Naive thymus-derived CD4-positive, alpha-beta T cell (primary cell): Measurements from ENCODE around the gene ANO1. TPM values are rescaled to one million over a fixed set of nuclear protein-coding genes. Genes with fewer than 3 reads are reported as not detected.

Experiments used
- ATAC-seq: fragments of 150-1000 bp; cut with Tn5 transposase; 2 replicates; pipeline ENCODE4 v1.10.0; 2021; ENCODE audit warnings: mild to moderate bottlenecking, moderate library complexity
- CTCF ChIA-PET: fragments of 350-600 bp; sonication (Branson Sonifier 250); formaldehyde crosslinking; loops from one replicate; lab custom pipeline; 2021; ENCODE audit warnings: antibody characterized with exemption; lab: Charles Lee
- POLR2A ChIA-PET: fragments of 350-600 bp; sonication (Branson Sonifier 250); formaldehyde crosslinking; loops from one replicate; lab custom pipeline; 2021; ENCODE audit warnings: antibody characterized with exemption, inconsistent platforms; lab: Charles Lee
- DNase-seq, 9 donors: peaks; one replicate each; pipeline versions ENCODE4 v3.0.0 to v3.0.0-alpha.2; 2020 to 2022; ENCODE audit warnings: mixed read lengths in 1 of 9
- H3K27ac ChIP-seq: one replicate; pipeline ENCODE4 v1.7.0; 2013; ENCODE audit warnings: mild to moderate bottlenecking, low read depth, low read length, moderate library complexity
- H3K27me3 ChIP-seq, 2 donors: one replicate each; pipeline ENCODE4 v1.7.0; 2013; ENCODE audit warnings: low read length in 2 of 2, mild to moderate bottlenecking in 2 of 2, moderate library complexity in 2 of 2; ENCODE audit not compliant: control insufficient read depth in 2 of 2, insufficient read depth in 2 of 2
- H3K36me3 ChIP-seq, 3 experiments: 1 replicate in 2 of 3; 2 replicates in 1 of 3; pipeline ENCODE4 v1.7.0; 2013; ENCODE audit warnings: low read length in 3 of 3, mild to moderate bottlenecking in 3 of 3, moderate library complexity in 1 of 3; ENCODE audit not compliant: insufficient read depth in 3 of 3, control insufficient read depth in 2 of 3
- H3K4me1 ChIP-seq, 2 donors: one replicate each; pipeline ENCODE4 v1.7.0; 2013; ENCODE audit warnings: low read length in 2 of 2, mild to moderate bottlenecking in 2 of 2, moderate library complexity in 1 of 2; ENCODE audit not compliant: control insufficient read depth in 2 of 2, insufficient read depth in 2 of 2
- H3K4me3 ChIP-seq: 2 replicates; pipeline ENCODE4 v1.7.0; 2013; ENCODE audit warnings: mild to moderate bottlenecking, low read length
- H3K9me3 ChIP-seq, 3 experiments: 1 replicate in 2 of 3; 2 replicates in 1 of 3; pipeline ENCODE4 v1.7.0; 2013; ENCODE audit warnings: low read length in 3 of 3; ENCODE audit not compliant: control insufficient read depth in 2 of 3
- H3K27ac Mint-ChIP-seq, 9 donors: one replicate each; pipeline ENCODE4 v1.8.0; 2020 to 2022; ENCODE audit warnings: mixed read lengths in 9 of 9, mild to moderate bottlenecking in 8 of 9, moderate library complexity in 5 of 9, inconsistent platforms in 2 of 9
- H3K27me3 Mint-ChIP-seq, 5 donors: one replicate each; pipeline ENCODE4 v1.8.0; 2021 to 2022; ENCODE audit warnings: mixed read lengths in 5 of 5, mild to moderate bottlenecking in 1 of 5
- H3K36me3 Mint-ChIP-seq, 5 donors: one replicate each; pipeline ENCODE4 v1.8.0; 2020 to 2022; ENCODE audit warnings: mixed read lengths in 5 of 5, mild to moderate bottlenecking in 3 of 5, inconsistent platforms in 1 of 5
- H3K4me1 Mint-ChIP-seq, 7 donors: one replicate each; pipeline ENCODE4 v1.8.0; 2020 to 2022; ENCODE audit warnings: mixed read lengths in 7 of 7, mild to moderate bottlenecking in 3 of 7, inconsistent platforms in 1 of 7
- H3K4me3 Mint-ChIP-seq, 10 donors: one replicate each; pipeline ENCODE4 v1.8.0; 2020 to 2022; ENCODE audit warnings: mild to moderate bottlenecking in 10 of 10, mixed read lengths in 10 of 10, moderate library complexity in 6 of 10, inconsistent platforms in 2 of 10
- H3K9me3 Mint-ChIP-seq, 11 donors: one replicate each; pipeline ENCODE4 v1.8.0; 2020 to 2022; ENCODE audit warnings: mixed read lengths in 11 of 11, mild to moderate bottlenecking in 4 of 11, inconsistent platforms in 1 of 11, moderate library complexity in 1 of 11
- intact Hi-C, 2 donors: fragments of 100-400 bp; cut with micrococcal nuclease; formaldehyde crosslinking; loops; one replicate each; pipeline ENCODE4 v1.15.1; 2023
- polyA plus RNA-seq, 2 donors: library from polyadenylated mRNA; unstranded; fragments of 300-500 nt; fragmentation: Illumina TruSeq; gene quantifications; one replicate each; pipeline ENCODE4 v1.2.3, GENCODE V29; 2021
- total RNA-seq, 6 experiments: library from RNA in 5 of 6; stranded (reverse) in 5 of 6; gene quantifications; 1 replicate in 5 of 6; 2 replicates in 1 of 6; pipeline ENCODE4 v1.2.3 and lab custom pipeline; 2021 to 2026

Gene ANO1
- total and polyA plus RNA-seq, 7 experiments from 2014 or later, result not detected

DNA sequence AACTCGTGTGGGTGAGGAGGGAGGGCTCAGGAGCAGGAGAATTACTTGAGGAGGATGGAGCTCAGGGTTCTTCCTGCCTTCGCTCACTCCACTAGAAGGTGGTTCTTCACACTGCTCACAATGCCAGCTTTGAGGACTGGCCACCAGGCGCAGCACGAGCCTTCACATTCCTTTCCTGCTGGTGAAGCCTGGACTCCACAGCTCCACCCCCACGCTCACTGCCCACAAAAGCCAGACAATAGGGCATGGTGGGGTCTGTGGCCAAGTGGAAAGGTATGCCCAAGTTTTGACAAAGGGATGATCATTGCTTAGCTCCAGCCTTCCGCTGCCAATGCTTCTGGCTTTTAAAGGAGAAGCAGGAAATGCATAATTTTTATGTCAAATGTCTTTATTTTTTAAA lies 67.0 kb downstream of the ANO1 start:
- Histone ChIP-seq H3K4me3 (no peak overlapping the region), H3K4me1 (no peaks in the 10 kb centered on the region), H3K9me3 (no peaks in the 10 kb centered on the region), H3K27ac (no peak overlapping the region), H3K27me3 (peaks cover 0 to 3% of the 10 kb centered on the region in 2 donors), H3K36me3 (no peaks in the 10 kb centered on the region)
- no peak overlapping the region for H3K27ac Mint-ChIP-seq
- peaks cover 0 to 3% (median 0%) of the 10 kb centered on the region in 11 donors for H3K9me3 Mint-ChIP-seq
- CTCF ChIA-PET, result no interaction called here
- H3K36me3 Mint-ChIP-seq, result no peaks in the 10 kb centered on the region
- POLR2A ChIA-PET, result no interaction called here
- ATAC-seq (no peak), DNase-seq (no peak)
- H3K4me1 Mint-ChIP-seq, result peaks cover 0 to 5% (median 0%) of the 10 kb centered on the region in 7 donors
- H3K4me3 Mint-ChIP-seq, result no peak overlapping the region
- peaks cover 30 to 69% (median 53%) of the 10 kb centered on the region in 5 donors for H3K27me3 Mint-ChIP-seq
- intact Hi-C loops, result no loop called here

DNA sequence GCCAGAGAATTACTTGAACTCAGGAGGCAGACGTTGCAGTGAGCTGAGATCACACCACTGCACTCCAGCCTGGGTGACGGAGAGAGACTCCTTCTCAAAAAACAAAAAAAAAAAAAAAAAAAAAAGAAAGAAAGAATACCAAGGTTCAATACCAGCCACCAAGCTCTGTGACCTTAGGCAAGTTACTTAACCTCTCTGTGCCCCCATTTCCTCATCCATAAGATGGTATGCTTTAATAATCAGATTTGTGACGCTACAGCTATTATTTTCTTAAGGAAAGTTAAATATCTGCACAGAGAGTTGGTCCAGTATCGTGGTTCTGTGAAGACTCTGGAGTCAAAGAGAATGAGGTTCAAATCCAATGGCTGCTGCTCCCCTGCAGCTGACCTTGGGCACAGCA lies 67.7 kb downstream of the ANO1 start:
- peaks cover 0 to 5% (median 0%) of the 10 kb centered on the region in 7 donors for H3K4me1 Mint-ChIP-seq
- peaks cover 0 to 1% (median 0%) of the 10 kb centered on the region in 11 donors for H3K9me3 Mint-ChIP-seq
- H3K36me3 ChIP-seq, result no peaks in the 10 kb centered on the region
- H3K9me3 ChIP-seq, result no peaks in the 10 kb centered on the region
- intact Hi-C loops, result no loop called here
- H3K27ac Mint-ChIP-seq, result no peak overlapping the region
- no peak overlapping the region for H3K27ac ChIP-seq
- H3K4me3 Mint-ChIP-seq, result no peak overlapping the region
- no peaks in the 10 kb centered on the region for H3K36me3 Mint-ChIP-seq
- no peak overlapping the region for H3K4me3 ChIP-seq
- ChIA-PET CTCF (no interaction called here), POLR2A (no interaction called here)
- H3K27me3 ChIP-seq, result peaks cover 0 to 3% of the 10 kb centered on the region in 2 donors
- peaks cover 23 to 61% (median 45%) of the 10 kb centered on the region in 5 donors for H3K27me3 Mint-ChIP-seq
- no peaks in the 10 kb centered on the region for H3K4me1 ChIP-seq
- ATAC-seq (no peak), DNase-seq (no peak)

DNA sequence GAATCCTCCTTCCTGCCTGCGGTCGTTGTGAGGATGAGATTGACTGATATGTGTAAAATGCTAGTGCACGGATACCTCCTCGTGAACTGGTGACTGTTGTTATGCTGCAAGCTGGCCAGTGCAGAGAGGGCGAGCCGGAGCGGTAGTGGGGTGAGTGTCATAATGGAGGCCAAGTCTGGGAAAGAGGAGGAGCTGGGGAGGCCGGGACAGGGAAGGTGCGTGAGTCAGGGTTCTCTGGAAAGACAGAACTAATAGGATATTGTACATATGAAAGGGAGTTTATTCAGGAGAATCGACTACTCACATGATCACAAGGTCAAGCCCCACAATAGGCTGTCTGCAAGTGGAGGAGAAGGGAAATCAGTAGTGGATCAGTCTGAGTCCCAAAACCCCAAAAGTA lies 68.2 kb downstream of the ANO1 start:
- Histone ChIP-seq H3K4me3 (no peak overlapping the region), H3K36me3 (no peaks in the 10 kb centered on the region), H3K9me3 (no peaks in the 10 kb centered on the region), H3K27me3 (peaks cover 0 to 3% of the 10 kb centered on the region in 2 donors), H3K4me1 (no peaks in the 10 kb centered on the region), H3K27ac (no peak overlapping the region)
- peaks cover 0 to 1% (median 0%) of the 10 kb centered on the region in 11 donors for H3K9me3 Mint-ChIP-seq
- intact Hi-C loops, result no loop called here
- no peak overlapping the region for H3K4me3 Mint-ChIP-seq
- H3K36me3 Mint-ChIP-seq, result no peaks in the 10 kb centered on the region
- H3K27ac Mint-ChIP-seq, result no peak overlapping the region
- POLR2A ChIA-PET, result no interaction called here
- DNase-seq, result no peak
- H3K27me3 Mint-ChIP-seq, result peaks cover 18 to 60% (median 43%) of the 10 kb centered on the region in 5 donors
- no peak for ATAC-seq
- CTCF ChIA-PET, result no interaction called here
- H3K4me1 Mint-ChIP-seq, result peaks cover 0 to 5% (median 0%) of the 10 kb centered on the region in 7 donors

DNA sequence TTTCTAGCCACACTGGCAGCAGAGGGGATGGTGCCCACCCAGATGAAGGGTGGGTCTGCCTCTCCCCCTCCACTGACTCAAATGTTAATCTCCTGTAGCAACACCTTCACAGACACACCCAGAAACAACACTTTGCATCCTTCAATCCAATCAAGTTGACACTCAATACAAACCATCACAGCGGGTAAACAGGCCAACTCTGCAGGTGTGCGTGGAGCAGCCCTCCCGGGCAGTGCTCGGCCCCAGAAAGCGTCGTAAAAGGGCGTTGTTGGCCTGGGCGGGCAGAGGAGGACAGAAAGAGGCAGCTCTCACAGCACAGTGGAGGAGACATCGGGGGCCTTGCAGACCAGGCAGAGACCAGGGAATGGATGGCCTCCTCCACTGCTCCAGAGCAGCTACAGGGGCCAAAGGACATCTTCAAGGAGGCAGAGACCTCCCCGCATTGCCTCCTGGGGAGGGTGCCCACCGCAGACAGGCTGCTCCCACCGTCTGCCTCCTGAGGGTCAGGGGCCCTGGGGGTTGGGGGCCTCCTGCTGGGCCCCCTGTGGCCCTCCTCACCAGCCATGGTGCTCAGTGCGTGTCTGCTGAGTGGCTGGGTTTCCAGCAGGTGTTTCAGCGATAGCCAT lies 68.9 kb downstream of the ANO1 start:
- ChIA-PET POLR2A (no interaction called here), CTCF (no interaction called here)
- DNase-seq (no peak), ATAC-seq (no peak)
- Histone ChIP-seq H3K27me3 (peaks cover 0 to 3% of the 10 kb centered on the region in 2 donors), H3K4me3 (no peak overlapping the region), H3K4me1 (no peaks in the 10 kb centered on the region), H3K27ac (no peak overlapping the region), H3K9me3 (no peaks in the 10 kb centered on the region), H3K36me3 (no peaks in the 10 kb centered on the region)
- Mint-ChIP-seq H3K4me1 (peaks cover 0 to under 1% (median 0%) of the 10 kb centered on the region in 7 donors), H3K27ac (no peak overlapping the region), H3K27me3 (peaks cover 12 to 57% (median 36%) of the 10 kb centered on the region in 5 donors), H3K36me3 (no peaks in the 10 kb centered on the region), H3K4me3 (no peak overlapping the region), H3K9me3 (peaks cover 0 to 1% (median 0%) of the 10 kb centered on the region in 11 donors)
- intact Hi-C loops, result no loop called here

DNA sequence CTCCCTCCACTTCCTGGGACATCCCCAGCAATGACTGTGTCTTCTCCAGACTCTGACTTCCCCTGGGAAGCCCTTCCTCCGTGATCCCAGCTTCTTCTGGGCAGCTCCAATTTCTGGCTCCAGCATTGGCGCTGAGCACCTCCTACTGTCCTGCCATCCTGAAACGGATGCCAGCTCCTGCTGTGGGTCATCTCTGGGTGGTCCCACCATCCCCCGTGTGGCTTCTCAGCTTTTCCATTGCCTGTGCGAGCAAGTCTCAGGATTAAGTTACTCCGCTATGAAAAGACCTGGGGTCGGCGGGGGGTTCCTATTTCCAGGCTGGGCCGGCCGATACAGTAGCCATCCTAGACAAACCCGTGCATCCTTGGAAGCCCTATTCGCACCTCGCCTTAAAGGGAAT lies 69.6 kb downstream of the ANO1 start:
- Histone ChIP-seq H3K4me3 (no peak overlapping the region), H3K9me3 (no peaks in the 10 kb centered on the region), H3K4me1 (no peaks in the 10 kb centered on the region), H3K27ac (no peak overlapping the region), H3K27me3 (peaks cover 0 to 3% of the 10 kb centered on the region in 2 donors), H3K36me3 (no peaks in the 10 kb centered on the region)
- ChIA-PET POLR2A (no interaction called here), CTCF (no interaction called here)
- H3K4me1 Mint-ChIP-seq, result no peaks in the 10 kb centered on the region
- no peak overlapping the region for H3K27ac Mint-ChIP-seq
- H3K27me3 Mint-ChIP-seq, result peaks cover 11 to 56% (median 32%) of the 10 kb centered on the region in 5 donors
- ATAC-seq (no peak), DNase-seq (no peak)
- H3K36me3 Mint-ChIP-seq, result no peaks in the 10 kb centered on the region
- peaks cover 0 to 1% (median 0%) of the 10 kb centered on the region in 11 donors for H3K9me3 Mint-ChIP-seq
- H3K4me3 Mint-ChIP-seq, result no peak overlapping the region
- intact Hi-C loops, result no loop called here

DNA sequence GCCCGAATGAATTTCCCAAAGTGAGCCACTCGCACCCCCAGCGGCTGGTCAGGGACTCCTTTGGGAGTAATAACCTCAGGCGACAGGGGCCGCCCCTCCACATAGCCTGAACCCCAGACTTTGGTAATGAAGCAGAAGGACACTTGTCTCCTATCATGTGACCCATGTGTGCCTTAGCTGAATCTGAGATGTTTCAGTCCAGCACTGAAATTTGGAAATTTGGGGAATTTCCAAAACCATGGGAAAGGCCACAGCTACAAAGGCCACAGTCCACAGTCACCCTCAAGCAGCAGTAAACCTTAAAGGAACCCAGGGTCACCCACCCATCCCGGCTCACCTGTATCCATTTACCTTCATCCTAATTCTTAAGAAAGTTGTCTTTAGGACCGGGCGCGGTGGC lies 73.6 kb downstream of the ANO1 start:
- Mint-ChIP-seq H3K36me3 (no peaks in the 10 kb centered on the region), H3K27ac (no peak overlapping the region), H3K27me3 (peaks cover 0 to 28% (median 4%) of the 10 kb centered on the region in 5 donors), H3K9me3 (peaks cover 0 to 1% (median 0%) of the 10 kb centered on the region in 11 donors), H3K4me3 (no peak overlapping the region), H3K4me1 (no peaks in the 10 kb centered on the region)
- H3K27ac ChIP-seq, result no peak overlapping the region
- H3K4me3 ChIP-seq, result no peak overlapping the region
- no peaks in the 10 kb centered on the region for H3K36me3 ChIP-seq
- ChIA-PET POLR2A (no interaction called here), CTCF (no interaction called here)
- H3K9me3 ChIP-seq, result no peaks in the 10 kb centered on the region
- H3K27me3 ChIP-seq, result no peaks in the 10 kb centered on the region
- intact Hi-C loops, result no loop called here
- no peaks in the 10 kb centered on the region for H3K4me1 ChIP-seq
- ATAC-seq (no peak), DNase-seq (no peak)

DNA sequence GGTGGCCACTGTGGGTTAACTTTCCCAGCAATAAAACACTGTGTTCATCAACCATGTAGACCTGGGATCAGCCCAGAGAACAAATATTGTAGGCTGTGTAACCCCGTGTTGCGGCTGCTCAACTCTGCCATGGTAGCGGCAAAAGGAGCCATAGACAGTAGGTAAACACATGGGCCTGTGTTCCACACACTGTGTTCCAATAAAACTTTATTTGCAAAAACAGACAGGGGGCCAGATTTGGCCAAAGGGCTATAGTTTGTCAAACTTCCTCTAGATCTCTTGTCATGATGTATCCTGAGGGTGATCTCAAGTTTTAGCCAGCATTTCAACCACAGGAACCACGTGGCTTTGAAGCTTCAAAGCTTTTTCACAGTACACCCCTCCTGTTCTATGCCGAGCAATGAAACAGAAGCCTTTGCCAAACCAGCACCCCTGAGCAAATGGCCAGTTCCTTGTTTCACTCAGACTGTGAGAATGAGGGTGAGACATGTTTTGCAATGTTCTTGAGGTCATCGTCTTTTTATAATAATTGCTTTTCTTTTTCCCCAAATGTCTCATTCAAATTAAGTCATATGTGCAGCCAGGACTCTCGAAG lies 75.1 kb downstream of the ANO1 start:
- no peaks in the 10 kb centered on the region for H3K4me1 Mint-ChIP-seq
- DNase-seq, result no peak
- Histone ChIP-seq H3K4me3 (no peak overlapping the region), H3K9me3 (no peaks in the 10 kb centered on the region), H3K27ac (no peak overlapping the region), H3K27me3 (no peaks in the 10 kb centered on the region), H3K4me1 (no peaks in the 10 kb centered on the region), H3K36me3 (no peaks in the 10 kb centered on the region)
- no peaks in the 10 kb centered on the region for H3K36me3 Mint-ChIP-seq
- no peaks in the 10 kb centered on the region for H3K9me3 Mint-ChIP-seq
- no peak overlapping the region for H3K4me3 Mint-ChIP-seq
- intact Hi-C loops, result no loop called here
- ATAC-seq, result no peak
- CTCF ChIA-PET, result no interaction called here
- POLR2A ChIA-PET, result no interaction called here
- no peak overlapping the region for H3K27ac Mint-ChIP-seq
- H3K27me3 Mint-ChIP-seq, result peaks cover 0 to 14% (median 0%) of the 10 kb centered on the region in 5 donors
